Breast epithelium (tissue), 3 donors: ENCODE data around the gene S100A14.

ENCODE experiments used
- POLR2A ChIP-seq: fragments of 450-650 bp; IDR thresholded peaks from one replicate; pipeline ENCODE4 v1.6.1; 2016; ENCODE audit warnings: antibody characterized with exemption, mild to moderate bottlenecking, moderate library complexity
- TF ChIP-seq, protein P1 (sequence below), 3 donors: fragments of 450-650 bp; IDR thresholded peaks; one replicate each; pipeline ENCODE4 v1.5.1; 2016 to 2017; ENCODE audit warnings: antibody characterized with exemption in 3 of 3, mild to moderate bottlenecking in 3 of 3, moderate library complexity in 3 of 3

DNA sequence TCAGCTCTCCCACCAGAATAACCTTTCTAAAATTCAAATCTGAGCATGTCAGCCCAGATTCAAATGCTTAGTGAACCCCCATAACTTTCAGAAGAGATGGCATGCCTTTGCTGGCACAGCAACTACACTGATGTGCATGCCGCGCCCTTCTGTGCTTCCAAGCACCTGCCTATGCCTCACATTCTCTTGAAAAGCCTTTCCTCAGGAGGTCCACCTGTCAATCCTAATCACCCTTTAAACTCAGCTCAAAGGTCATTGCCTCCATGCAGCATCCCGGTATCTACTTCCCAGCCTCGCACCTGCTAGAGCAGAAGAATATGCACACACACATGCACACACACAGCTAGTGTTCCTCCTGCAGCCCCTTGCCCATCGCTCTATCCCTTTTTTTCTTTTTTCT, 45.3 kb downstream of the S100A14 start:
- TF ChIP-seq, protein P1, sequence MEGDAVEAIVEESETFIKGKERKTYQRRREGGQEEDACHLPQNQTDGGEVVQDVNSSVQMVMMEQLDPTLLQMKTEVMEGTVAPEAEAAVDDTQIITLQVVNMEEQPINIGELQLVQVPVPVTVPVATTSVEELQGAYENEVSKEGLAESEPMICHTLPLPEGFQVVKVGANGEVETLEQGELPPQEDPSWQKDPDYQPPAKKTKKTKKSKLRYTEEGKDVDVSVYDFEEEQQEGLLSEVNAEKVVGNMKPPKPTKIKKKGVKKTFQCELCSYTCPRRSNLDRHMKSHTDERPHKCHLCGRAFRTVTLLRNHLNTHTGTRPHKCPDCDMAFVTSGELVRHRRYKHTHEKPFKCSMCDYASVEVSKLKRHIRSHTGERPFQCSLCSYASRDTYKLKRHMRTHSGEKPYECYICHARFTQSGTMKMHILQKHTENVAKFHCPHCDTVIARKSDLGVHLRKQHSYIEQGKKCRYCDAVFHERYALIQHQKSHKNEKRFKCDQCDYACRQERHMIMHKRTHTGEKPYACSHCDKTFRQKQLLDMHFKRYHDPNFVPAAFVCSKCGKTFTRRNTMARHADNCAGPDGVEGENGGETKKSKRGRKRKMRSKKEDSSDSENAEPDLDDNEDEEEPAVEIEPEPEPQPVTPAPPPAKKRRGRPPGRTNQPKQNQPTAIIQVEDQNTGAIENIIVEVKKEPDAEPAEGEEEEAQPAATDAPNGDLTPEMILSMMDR (IDR thresholded peaks at IDR 0.05), result no peak
- TF ChIP-seq POLR2A, result no peak
